Ramos (cell line): ENCODE data around the gene EYS.
"Not testable (repeated sequence)": the region's sequence is repeated elsewhere in the genome, so short reads cannot be mapped to it uniquely, and the experiment has no call there.

Experiments used
- in situ Hi-C: fragments of 300-500 bp; cut with MboI; formaldehyde crosslinking; loops from one replicate; pipeline ENCODE4 v1.14.3; 2022; ENCODE audit warnings: low sequenced_read_pairs; ENCODE audit not compliant: unreplicated experiment

Gene EYS

GRCh38 chr6:63757275-63757674 lies 1949.8 kb downstream of the EYS start:
- in situ Hi-C loops: loop anchor here (25.0 kb wide), 1 partner anchor 395 kb away; no protein-coding TSS in a partner anchor

DNA sequence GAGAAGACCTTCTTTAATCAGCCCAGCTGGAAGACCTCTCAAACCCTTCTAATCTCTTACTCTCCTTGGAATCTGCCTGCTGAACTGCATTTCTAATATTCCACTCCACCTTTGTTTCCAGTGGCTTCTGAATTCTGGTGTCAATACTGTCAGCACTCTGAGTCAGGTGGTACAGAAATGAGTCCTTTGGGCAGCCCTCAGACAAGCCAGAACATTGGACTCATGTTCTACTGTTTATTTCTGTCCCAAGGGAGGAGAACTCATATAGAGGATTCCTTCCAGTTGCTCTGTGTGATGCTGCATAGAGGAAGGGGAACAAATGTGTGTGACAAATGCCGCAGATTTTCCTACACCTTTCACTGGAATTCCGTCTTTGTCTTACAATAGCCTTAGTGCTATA lies 1956.6 kb downstream of the EYS start:
- in situ Hi-C loops: loop anchor here (25.0 kb wide), 1 partner anchor 388 kb away; no protein-coding TSS in a partner anchor

GRCh38 chr6:63745784-63746183 lies 1961.2 kb downstream of the EYS start:
- in situ Hi-C loops: loop anchor here (10.0 kb wide), 1 partner anchor 151 kb away; no protein-coding TSS in a partner anchor

- in situ Hi-C loops: loop anchor here (10.0 kb wide), 1 partner anchor 150 kb away; no protein-coding TSS in a partner anchor
Measured at GRCh38 chr6:63744810-63745209, 1962.2 kb downstream of the EYS start.

DNA sequence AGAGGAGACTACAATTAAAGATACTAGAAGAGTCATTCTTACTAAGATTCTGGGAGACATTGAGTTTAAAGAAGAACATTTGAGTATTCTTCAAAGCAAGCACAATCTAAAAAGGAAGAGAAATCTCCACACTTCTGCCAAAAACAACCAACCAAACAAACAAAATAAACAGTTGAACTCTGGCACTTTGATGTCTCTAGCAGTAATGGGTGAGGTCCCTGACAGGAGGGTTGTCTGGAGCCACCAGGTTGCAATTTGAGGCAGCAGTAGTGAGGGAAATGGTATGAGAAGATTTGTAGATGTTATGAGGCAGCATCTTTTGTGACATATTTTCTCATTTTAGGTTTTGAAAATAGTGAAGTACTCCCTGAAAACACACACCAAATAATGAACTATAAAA lies 1963.3 kb downstream of the EYS start:
- in situ Hi-C loops: loop anchor here (10.0 kb wide), 1 partner anchor 149 kb away; no protein-coding TSS in a partner anchor

- in situ Hi-C loops: loop anchor here (10.0 kb wide), 1 partner anchor 147 kb away; no protein-coding TSS in a partner anchor
Measured at GRCh38 chr6:63742060-63742459, 1965.0 kb downstream of the EYS start.

- in situ Hi-C loops: loop anchor here (10.0 kb wide), 1 partner anchor 146 kb away; no protein-coding TSS in a partner anchor
Measured at GRCh38 chr6:63740709-63741108, 1966.3 kb downstream of the EYS start.

DNA sequence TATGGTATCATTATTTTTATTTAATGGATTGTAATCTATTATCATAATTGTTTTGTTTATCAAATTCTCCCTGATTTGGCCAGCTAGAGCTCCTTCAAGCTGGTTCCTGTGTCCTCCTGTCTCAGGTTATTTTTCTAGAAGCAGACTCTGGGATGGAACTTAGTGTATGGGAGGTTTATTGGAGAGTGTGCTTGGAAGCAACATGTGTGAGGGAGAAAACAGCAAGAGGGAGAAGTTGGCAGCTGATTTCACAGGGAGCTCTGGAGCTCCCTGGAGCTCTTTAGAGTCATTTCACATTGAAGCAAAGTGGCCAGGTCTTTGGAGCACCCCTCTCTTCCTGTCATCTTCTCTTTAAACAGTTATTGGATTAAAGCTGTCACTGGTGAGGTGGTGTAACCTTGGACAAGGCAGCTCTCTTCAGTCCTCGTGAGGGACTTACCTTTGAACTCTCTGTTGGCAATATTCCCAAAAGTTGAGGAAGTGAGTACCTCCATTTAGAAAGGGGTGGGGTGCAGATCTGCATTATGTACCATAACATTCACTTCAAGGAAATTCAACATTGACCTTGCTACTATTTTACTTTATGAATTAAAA lies 1967.8 kb downstream of the EYS start:
- in situ Hi-C loops: no loop called here

- in situ Hi-C loops: not testable (repeated sequence)
Measured at GRCh38 chr6:63738190-63738589, 1968.8 kb downstream of the EYS start.

GRCh38 chr6:63734923-63735322 lies 1972.1 kb downstream of the EYS start:
- in situ Hi-C loops: no loop called here

GRCh38 chr6:63732336-63732735 lies 1974.7 kb downstream of the EYS start:
- in situ Hi-C loops: no loop called here

DNA sequence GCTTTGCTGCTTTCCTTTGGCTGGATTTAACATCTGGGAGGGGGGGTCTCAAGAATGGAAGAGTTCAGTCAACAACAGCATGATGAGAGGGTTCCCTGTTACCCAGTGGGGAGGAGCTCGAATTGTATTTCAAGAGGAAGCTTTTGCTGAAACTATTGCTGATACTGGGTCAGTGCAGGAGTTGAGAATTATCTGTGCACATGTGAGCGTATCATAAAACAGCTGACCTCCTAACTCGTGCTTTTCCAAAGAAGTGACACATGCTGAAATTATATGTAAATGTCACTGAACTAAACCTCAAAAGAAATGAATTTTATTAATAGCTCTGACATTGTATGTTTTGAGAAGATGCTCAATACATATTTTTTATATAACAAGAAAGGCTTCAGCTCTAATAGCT lies 1975.1 kb downstream of the EYS start:
- in situ Hi-C loops: no loop called here

DNA sequence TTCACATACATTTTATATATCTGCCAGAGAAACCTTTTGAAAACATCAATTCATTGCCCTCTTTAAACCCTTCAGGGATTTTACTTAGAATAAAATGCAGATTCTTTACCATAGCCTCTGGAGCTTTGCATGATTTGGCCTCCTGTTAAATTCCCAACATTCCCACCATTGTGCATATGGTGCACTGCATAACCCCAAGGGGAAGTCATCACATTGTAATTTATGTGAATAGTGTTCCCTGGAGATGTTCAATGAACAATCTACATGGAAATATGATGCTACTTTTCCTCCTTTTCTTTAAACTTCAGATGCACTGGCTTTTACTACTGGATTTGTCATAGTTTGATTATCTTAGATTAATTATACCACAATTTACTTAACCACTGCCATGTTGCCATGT lies 1976.7 kb downstream of the EYS start:
- in situ Hi-C loops: no loop called here

DNA sequence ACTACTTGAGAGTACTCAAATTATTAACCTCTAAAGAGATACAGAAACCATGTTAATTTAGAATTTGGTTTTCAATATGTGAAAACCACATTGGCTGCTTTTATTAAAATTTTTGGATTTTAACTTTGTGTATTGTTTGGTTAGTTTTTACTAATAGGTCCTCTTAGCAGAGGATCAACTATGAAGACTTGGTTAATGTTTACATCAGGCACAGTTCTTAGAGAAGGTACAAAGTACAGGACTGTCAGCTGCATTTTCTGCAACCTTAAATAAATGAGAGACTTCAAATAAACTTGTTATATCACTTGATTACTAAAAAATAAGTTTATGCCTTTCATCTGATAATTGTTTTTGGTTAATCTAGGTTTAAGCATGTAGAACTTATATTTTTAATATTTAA lies 1982.3 kb downstream of the EYS start:
- in situ Hi-C loops: no loop called here

DNA sequence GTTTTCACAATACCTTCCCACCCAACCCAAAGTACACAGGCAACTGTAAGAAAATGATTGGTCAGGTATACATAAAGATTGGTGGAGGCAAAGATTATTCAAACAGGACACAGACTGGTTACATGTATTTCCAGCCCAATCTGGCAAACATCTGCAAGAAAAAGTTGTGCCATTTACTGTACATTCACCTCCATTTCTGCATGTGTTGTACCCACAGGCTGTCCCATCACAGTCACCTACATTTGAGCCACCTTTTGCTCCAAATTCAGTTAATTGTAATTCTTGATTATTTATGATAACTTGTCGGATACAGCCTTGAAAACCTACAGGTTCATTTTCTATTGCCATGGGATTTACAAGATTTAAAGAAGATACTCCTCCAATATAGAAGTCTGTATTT lies 1985.8 kb downstream of the EYS start:
- in situ Hi-C loops: no loop called here

DNA sequence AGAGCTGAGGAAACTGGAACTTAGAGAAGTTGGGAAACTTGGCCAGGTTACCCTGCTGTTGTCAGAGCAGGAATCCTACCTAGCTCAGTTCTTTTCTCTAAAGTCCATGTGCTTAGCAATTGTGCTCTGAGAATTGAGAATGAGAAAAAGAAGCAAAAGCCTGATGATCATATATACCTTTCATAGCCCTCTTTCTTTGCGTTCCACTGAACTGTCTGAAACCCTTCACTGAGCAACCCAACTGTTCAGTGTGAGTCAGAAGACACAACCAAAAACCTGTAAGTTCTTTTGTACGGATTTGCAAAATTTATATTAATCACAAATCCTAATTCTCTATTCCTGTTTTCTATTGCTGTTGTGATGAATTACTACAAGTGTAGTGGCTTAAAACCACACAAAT lies 1990.9 kb downstream of the EYS start:
- in situ Hi-C loops: no loop called here

- in situ Hi-C loops: no loop called here
Measured at GRCh38 chr6:63714091-63714490, 1992.9 kb downstream of the EYS start.

DNA sequence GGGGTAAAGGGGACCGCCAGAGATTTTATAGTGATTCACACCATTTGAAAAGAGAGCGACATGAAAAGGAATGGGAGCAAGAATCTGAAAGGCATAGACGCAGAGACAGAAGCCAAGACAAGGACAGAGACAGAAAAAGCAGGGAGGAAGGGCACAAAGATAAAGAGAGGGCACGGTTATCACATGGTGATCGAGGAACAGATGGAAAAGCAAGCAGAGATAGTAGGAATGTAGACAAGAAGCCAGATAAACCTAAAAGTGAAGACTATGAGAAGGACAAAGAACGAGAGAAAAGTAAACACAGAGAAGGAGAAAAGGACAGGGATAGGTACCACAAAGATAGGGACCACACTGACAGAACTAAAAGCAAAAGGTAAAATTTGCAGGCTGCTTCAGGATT lies 1993.7 kb downstream of the EYS start:
- in situ Hi-C loops: no loop called here

DNA sequence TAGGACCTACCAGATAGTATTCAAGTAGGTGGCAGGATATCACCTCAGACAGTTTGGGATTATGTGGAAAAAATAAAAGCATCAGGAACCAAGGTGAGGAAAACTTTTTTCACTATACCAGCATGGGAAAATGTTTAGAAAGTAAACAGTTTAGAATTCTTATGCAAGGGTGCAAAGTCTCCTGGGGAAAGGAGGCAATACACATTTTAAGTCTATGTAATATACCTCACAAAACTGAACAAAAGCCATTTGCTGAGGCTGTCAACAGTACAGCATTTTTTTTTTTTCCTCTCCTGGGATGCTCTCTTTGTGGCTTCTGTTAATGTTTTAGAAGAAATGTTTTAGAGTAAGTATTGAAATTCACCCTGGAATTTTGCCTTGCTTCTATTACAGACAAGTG lies 1997.9 kb downstream of the EYS start:
- in situ Hi-C loops: no loop called here

DNA sequence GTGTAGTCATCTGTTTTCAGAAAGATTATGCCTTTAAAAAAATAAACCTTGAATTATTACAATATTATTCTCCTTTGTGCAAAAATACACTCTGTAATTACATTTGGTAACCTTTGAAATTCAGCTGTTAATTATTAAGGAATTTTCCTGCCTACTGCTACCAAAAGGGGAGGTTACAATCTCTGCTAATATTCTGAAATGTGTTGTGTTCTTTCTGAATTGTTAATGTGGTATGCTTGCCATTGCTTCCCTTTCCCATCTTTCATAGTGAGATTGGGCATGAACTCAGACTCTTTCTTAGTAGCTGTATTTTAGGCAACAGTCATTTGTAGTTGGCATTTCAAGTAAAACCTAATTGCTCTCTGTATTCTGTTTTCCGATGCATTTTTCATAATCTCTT lies 1998.4 kb downstream of the EYS start:
- in situ Hi-C loops: no loop called here

- in situ Hi-C loops: no loop called here
Measured at GRCh38 chr6:63706630-63707029, 2000.4 kb downstream of the EYS start.

DNA sequence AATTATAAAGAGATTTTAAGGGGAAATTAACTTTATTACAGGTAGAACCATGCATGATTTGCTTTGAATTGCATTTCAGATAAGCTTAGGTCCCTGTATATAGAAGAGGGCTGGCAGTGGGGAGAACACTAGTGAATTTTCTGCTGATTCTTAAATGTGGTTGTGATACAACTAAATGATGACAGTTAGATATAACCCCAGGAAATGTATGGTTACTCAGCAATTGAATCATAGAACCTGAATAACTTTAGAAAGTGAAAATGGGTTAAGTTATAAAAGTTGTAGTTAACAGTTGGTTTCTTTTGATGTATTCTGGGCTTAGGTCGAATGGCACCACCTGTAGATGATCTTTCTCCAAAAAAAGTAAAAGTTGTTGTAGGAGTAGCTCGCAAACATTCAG lies 2001.3 kb downstream of the EYS start:
- in situ Hi-C loops: no loop called here
